HG03571 (cell line): ENCODE results near the gene PPCDC.

ENCODE experiments used
- ATAC-seq: cut with Tn5 transposase; IDR thresholded peaks from one replicate; pipeline ENCODE4 v1.9.1; 2021; ENCODE audit not compliant: unreplicated experiment

PPCDC gene

DNA sequence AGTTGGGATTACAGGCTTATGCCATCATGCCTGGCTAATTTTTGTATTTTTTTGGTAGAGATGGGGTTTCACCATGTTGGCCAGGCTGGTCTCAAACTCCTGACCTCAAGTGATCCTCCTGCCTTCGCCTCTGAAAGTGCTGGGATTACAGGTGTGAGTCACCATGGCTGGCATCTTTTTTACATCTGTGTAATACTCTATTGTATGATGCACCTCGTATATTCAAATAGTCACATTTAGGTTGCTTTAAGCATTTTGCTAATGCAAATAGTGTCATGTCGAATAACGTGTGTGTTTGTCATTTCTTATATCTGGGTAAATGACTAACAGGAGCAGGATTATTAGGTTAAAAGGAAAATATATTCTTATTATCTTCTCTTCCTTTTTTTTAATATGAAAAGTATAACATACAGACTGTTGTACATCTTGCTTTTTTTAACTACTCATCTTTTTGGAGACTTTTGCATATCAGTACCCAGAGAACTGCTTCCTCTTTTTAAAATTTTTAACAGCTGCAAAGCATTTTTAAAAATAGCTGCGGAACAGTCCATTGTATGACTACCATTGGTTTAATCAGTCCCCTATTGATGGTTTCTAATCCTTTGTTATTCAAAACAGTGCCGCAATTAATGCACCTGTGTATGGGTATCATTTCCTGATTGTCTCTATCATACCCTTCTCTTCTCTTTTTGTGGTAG lies 14.6 kb upstream of the PPCDC start:
- ATAC-seq: peak; percentile 73

DNA sequence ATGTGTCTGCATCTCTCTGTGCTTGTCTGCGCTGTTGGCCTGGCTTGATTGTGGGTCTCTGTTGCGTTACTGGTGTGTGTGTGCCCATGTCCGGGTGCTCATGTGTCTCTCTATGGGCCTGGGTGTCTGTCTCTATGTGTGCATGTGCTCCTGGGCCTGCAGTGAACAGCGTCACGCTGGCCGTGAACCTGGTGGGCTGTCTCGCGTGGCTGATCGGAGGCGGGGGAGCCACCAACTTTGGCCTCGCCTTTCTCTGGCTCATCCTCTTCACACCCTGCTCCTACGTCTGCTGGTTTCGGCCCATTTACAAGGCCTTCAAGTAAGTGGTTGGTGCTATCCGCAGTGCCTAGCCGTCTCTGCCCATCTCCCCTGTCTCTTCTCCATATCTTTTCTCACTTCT lies 7.0 kb upstream of the PPCDC start:
- ATAC-seq: no peak

- no peak for ATAC-seq
These were observed 3.5 kb upstream of the PPCDC start for GRCh38 chr15:75019916-75020315.

- ATAC-seq: no peak
These were observed 2.0 kb upstream of the PPCDC start for GRCh38 chr15:75021341-75021740.

GRCh38 chr15:75022783-75023180 lies 608 bp upstream of the PPCDC start:
- no peak for ATAC-seq

DNA sequence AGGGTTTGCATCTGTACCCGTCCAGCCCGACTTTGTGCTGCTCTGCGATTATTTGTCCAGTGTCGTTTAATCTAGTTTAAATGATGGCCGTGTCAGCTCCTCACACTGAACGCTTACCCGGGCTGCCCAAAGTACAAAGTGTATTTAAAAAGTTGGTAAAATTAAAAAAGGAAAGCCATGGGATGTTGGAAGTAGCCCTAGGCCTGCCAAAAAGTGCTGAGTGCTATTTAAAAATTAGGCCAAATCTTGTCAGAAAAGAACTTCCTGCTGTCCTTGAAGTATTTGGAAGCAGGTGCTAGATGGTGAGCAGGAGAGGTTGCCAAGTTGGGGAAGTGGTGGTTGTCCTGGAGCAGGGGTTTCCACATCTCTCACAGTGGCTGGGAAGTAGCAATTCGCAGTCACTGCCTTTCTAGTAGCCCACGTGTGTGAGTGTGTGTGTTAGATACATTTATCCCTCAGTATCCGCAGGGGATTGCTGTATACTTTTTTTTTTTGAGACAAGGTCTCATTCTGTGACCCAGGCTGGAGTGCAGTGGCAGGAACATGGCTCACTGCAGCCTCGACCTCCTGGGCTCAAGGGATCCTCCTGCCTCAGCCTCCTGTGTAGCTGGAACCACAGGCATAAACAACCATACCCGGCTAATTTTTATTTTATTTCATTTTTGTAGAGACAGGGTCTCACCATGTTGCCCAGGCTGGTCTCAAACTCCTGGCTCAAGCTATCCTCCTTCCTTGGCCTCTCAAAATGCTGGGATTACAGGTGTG lies 664 bp downstream of the PPCDC start:
- ATAC-seq: no peak

DNA sequence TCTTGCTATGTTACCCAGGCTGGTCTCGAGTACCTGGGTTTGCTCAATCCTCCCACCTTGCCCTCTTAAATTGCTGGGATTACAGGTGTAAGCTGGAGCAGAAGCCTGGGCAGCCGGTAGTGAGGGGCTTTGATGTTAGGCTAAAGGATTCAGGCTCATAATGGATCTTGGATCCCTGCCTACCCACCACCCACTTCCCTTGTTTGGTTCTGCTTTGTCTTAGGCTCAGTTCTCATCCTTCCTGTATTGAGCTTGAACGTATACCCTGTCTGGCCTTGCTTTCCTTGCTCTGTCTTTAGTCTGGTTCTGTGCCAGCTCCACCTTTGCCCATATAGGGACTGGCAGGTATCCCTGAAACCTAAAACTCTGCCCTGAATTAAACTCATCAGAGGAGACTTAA lies 1.7 kb downstream of the PPCDC start:
- ATAC-seq: no peak

DNA sequence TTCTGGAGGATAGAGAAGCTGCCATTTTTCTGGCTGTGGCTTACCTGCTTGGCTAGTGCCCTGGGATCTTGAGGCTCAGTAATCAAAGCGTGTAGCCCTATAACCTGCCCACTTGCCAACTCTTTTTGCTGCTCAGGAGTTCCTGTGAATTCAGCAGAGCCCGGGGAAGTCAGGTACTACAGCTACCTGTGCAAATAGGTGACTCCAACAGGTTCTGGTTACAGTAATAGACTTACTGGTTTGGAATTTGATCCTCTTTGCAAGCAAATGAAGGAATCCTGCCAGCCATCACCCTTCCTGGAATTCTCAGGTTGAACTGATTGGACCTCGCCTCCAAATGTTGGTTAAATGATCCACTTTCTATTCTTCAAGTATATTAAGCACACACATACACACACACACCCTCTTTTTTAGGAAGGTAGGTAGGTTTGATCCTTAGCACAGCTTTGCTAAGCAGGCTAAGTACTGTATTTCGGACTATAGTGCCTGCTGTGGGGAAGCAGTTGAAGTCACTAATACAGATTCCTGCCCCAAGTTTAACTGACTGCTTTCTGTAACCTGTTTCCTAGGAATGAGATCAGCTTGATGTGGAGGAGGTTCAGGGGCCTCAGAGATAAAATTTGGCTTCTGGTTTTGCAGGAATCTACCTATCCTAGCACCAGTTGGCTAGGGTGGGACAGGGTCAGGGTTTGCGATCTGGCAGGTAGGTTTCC lies 2.3 kb downstream of the PPCDC start:
- ATAC-seq: no peak

- ATAC-seq: no peak
These were observed 4.2 kb downstream of the PPCDC start for GRCh38 chr15:75027551-75027950.

DNA sequence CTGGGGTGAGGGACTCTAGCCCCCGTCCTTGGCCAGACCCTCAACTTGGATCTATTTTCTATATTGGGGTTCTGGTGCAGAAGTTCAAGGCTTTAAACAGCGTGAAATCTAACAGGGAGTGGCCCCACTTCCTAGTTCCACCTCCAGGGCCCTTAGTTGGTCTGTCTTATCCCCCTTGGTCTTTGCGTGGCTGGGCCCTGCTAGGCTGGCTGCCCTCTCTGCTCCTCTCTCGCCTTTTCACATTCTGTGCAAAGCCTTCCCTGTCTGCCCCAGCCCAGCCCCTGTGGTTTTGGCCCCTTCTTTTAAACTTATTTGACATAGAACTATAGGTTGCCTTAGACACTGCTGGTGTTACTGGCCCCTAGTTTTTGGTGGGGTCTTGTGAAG lies 5.6 kb downstream of the PPCDC start:
- ATAC-seq: peak; percentile 10

DNA sequence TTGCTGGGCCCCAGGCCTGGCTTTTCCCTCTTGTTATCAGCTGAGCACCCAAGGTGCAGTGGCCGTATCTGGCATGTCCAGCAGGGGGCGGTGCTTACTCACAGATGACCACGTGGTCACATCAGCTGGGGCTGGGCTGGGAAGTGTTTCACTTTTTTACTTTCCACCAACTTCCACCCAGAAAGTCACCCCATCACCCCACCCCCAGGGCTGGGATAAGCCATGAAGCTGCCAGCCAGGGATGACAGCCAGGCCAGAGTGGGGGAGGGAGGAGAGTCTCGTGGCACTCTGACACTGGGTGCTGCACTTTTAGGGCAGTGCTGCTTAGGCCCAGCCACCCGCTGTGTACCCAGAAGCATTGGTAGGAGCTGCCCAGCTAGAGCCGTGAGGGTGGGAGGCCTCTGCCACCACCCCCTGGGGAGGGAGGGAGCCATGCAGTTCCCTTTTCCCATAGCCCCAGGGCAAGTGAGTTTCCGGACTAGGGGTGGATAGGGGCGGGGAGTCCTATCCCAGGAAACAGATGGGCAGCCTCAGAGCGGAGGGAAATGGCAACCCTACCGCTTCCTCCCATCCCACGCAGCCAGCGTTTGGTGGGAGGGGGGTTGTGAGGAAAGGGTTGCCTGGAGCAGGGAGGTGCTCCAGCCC lies 6.1 kb downstream of the PPCDC start:
- peak; percentile 48 for ATAC-seq

DNA sequence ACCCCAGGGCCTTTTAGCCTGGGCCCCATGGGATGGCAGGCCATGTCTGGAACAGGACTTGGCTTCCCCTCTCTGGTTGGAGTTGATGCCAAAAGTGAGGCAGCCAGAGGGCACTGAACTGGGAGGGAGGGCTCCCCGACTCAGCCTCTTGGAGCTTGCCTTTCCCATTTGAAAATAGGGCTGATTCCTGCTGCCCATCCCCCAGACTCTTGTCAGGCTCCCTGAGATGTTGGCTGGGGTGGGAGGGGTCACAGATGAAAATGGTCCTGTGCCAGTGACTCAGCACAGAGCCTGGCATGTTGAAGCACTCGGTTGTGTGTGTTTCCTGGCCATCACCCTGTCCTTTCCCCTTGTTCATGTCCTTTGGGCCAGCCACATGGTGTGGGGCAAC lies 6.6 kb downstream of the PPCDC start:
- no peak for ATAC-seq

GRCh38 chr15:75030424-75030823 lies 7.0 kb downstream of the PPCDC start:
- no peak for ATAC-seq

GRCh38 chr15:75031848-75032247 lies 8.5 kb downstream of the PPCDC start:
- no peak for ATAC-seq

- ATAC-seq: no peak
These were observed 9.0 kb downstream of the PPCDC start for GRCh38 chr15:75032395-75032794.

DNA sequence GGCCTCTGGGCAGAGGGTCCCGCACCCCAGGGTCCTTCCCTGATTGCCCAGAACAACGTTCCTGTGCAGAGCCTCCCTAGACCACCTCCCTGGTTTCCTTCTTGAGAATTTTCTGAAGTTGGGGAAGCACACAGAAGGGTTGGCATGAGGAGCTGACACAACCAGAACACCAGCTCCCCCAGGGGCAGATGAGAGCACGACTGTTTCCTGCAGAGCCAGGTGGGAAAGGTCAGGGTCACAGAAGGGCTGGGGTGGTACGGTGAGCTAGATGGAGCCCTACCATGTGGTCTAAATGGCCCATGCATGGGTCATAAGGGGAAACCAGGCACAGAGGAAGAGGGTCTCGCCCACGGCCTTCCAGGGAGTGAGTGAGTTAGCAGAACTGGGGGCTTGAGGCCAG lies 10.4 kb downstream of the PPCDC start:
- ATAC-seq: no peak

DNA sequence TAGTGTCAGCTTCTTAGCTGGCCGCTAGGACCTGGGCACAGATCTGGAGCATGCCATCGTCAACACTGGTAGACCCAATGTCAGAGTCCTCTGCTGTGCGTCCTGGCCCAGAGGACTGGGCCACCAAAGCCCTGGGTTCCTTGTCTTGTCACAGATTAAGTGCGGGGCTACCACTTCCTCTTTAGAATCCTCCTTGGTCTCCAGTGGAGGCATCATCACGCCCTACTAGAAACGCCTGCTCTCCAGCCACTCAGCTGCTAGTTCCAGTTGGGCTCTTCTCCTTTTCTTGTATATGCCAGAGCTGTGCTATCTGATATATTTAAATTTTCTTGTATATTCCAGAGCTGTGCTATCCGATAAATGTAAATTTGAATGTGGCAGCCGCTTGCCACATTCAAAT lies 11.2 kb downstream of the PPCDC start:
- no peak for ATAC-seq

DNA sequence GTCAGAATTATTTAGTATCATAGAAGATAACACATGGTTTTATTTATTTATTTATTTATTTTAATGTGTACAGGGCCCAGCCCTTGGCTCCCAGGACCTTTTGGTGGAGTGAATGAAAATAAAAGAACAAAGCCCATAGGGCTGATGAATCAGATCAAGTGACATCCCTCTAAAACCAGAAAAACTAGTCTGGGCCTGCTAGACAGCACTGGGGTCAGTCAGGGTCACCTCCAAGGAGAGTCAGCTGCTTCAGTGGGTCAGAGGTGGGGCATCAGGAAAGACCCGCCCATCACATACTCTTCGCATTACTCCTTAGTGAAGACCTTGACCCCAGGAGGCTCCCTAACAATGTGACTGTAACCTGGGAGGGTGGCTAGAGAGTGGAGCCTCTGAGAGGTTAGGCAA lies 12.8 kb downstream of the PPCDC start:
- no peak for ATAC-seq

DNA sequence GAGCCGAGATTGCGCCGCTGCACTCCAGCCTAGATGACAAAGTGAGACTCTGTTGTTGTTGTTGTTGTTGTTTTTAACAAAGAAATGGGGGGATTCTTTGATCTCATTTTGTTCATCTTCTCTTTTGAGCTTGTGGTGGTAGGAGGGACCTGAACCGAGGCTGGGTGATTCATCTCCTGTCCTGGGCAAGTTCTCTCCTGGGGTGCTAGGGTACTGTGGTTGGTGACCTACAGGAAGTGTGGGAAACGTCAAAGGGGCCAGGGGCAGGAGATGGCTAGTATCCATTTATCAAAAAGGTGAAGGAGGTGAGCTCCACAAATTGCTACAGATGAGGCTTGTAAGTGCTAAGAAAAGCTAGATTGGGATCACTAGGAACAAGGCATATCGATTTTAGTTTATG lies 14.3 kb downstream of the PPCDC start:
- no peak for ATAC-seq

GRCh38 chr15:75038231-75038630 lies 14.8 kb downstream of the PPCDC start:
- ATAC-seq: no peak

GRCh38 chr15:75042730-75043508 lies 19.5 kb downstream of the PPCDC start:
- peak; percentile 63 for ATAC-seq
